GM23338 (cell line): ENCODE data around the gene RAB29. TPM values are rescaled to one million over a fixed set of nuclear protein-coding genes. Genes with fewer than 3 reads are reported as not detected.

Experiments used
- ATAC-seq: fragments of 200-7000 bp; cut with Tn5 transposase; 3 replicates; pipeline ENCODE4 v1.9.1; 2020
- DNase-seq: peaks from one replicate; pipeline ENCODE4 v3.0.0-alpha.2; 2015; ENCODE audit warnings: low spot score
- H2AFZ ChIP-seq: fragments of 200-600 bp; sonication (generic); 2 replicates; pipeline ENCODE4 v1.8.0; 2016; ENCODE audit warnings: antibody characterized with exemption, mild to moderate bottlenecking, moderate library complexity
- H3F3A ChIP-seq: fragments of 200-600 bp; sonication (generic); replicated peaks from 2 replicates; pipeline ENCODE4 v1.8.0; 2017; ENCODE audit warnings: antibody characterized with exemption, mixed run types, low read depth
- H3K27ac ChIP-seq: fragments of 200-600 bp; sonication (generic); 2 replicates; pipeline ENCODE4 v1.6.1; 2016; ENCODE audit warnings: low read depth
- H3K27me3 ChIP-seq: fragments of 200-600 bp; sonication (generic); 2 replicates; pipeline ENCODE4 v1.8.0; 2016; ENCODE audit warnings: mild to moderate bottlenecking, mixed run types, moderate library complexity; ENCODE audit not compliant: insufficient read depth
- H3K36me3 ChIP-seq: fragments of 200-600 bp; sonication (generic); 2 replicates; pipeline ENCODE4 v1.8.0; 2016; ENCODE audit warnings: mild to moderate bottlenecking; ENCODE audit not compliant: insufficient read depth
- H3K4me1 ChIP-seq: fragments of 200-600 bp; sonication (generic); 2 replicates; pipeline ENCODE4 v1.8.0; 2016; ENCODE audit warnings: mild to moderate bottlenecking, moderate library complexity; ENCODE audit not compliant: insufficient read depth
- H3K4me2 ChIP-seq: fragments of 200-600 bp; sonication (generic); 2 replicates; pipeline ENCODE4 v1.7.1; 2017; ENCODE audit warnings: mixed run types
- H3K4me3 ChIP-seq: fragments of 200-600 bp; sonication (generic); 2 replicates; pipeline ENCODE4 v1.6.1; 2016; ENCODE audit warnings: mixed run types
- H3K79me2 ChIP-seq: fragments of 200-600 bp; sonication (generic); replicated peaks from 2 replicates; pipeline ENCODE4 v1.8.0; 2017; ENCODE audit warnings: mild to moderate bottlenecking; ENCODE audit not compliant: insufficient read depth
- H3K9me2 ChIP-seq: fragments of 200-600 bp; sonication (generic); 2 replicates; pipeline ENCODE4 v1.8.0; 2017; ENCODE audit not compliant: insufficient read depth
- H4K20me1 ChIP-seq: fragments of 200-600 bp; sonication (generic); replicated peaks from 2 replicates; pipeline ENCODE4 v1.8.0; 2017; ENCODE audit warnings: mild to moderate bottlenecking; ENCODE audit not compliant: insufficient read depth
- H3K27ac Mint-ChIP-seq: 2 replicates; pipeline ENCODE4 v1.8.0; 2020; ENCODE audit warnings: inconsistent platforms, mild to moderate bottlenecking, moderate library complexity, mixed read lengths
- H3K27me3 Mint-ChIP-seq: 3 replicates; pipeline ENCODE4 v1.8.0; 2022; ENCODE audit warnings: low read depth, mild to moderate bottlenecking, moderate library complexity, mixed read lengths, inconsistent platforms; ENCODE audit not compliant: insufficient read depth, poor library complexity
- H3K36me3 Mint-ChIP-seq: 3 replicates; pipeline ENCODE4 v1.8.0; 2021; ENCODE audit warnings: low read depth, mild to moderate bottlenecking, inconsistent platforms, moderate library complexity, mixed read lengths
- H3K4me1 Mint-ChIP-seq: 3 replicates; pipeline ENCODE4 v1.8.0; 2020; ENCODE audit warnings: mild to moderate bottlenecking, inconsistent platforms, mixed read lengths
- H3K4me3 Mint-ChIP-seq: 3 replicates; pipeline ENCODE4 v1.8.0; 2021; ENCODE audit warnings: moderate library complexity, mild to moderate bottlenecking, inconsistent platforms, mixed read lengths
- H3K9me3 Mint-ChIP-seq: 3 replicates; pipeline ENCODE4 v1.8.0; 2020; ENCODE audit warnings: moderate library complexity, mild to moderate bottlenecking, inconsistent platforms, mixed read lengths
- CREB1 ChIP-seq: fragments of 250-450 bp; sonication (Bioruptor Pico); IDR thresholded peaks from 2 replicates; pipeline ENCODE4 v1.5.0; 2020; ENCODE audit warnings: low read depth, mild to moderate bottlenecking, moderate library complexity
- CTCF ChIP-seq, 2 experiments: fragments of 200-600 bp in 1 of 2; sonication (generic) in 1 of 2; conservative IDR thresholded peaks; 2 replicates each; pipeline versions ENCODE4 v1.5.1 to v1.6.1; 2016 to 2017; ENCODE audit warnings: antibody characterized with exemption in 2 of 2, low read depth in 2 of 2, mild to moderate bottlenecking in 2 of 2, moderate library complexity in 1 of 2
- EZH2 ChIP-seq: fragments of 200-600 bp; sonication (generic); IDR thresholded peaks from one replicate; pipeline ENCODE4 v1.8.0; 2017; ENCODE audit warnings: antibody characterized with exemption, mild to moderate bottlenecking, low read depth; ENCODE audit not compliant: unreplicated experiment
- EZH2phosphoT487 ChIP-seq: fragments of 200-600 bp; sonication (generic); IDR thresholded peaks from one replicate; pipeline ENCODE4 v1.8.1; 2018; ENCODE audit warnings: antibody characterized with exemption; ENCODE audit not compliant: unreplicated experiment
- JUNB ChIP-seq: IDR thresholded peaks from one replicate; pipeline ENCODE4 v1.6.1; 2016; ENCODE audit warnings: antibody characterized with exemption; ENCODE audit not compliant: unreplicated experiment
- NANOG ChIP-seq: IDR thresholded peaks from 2 replicates; pipeline ENCODE4 v1.6.1; 2016; ENCODE audit warnings: antibody characterized with exemption, borderline replicate concordance
- POLR2AphosphoS5 ChIP-seq: IDR thresholded peaks from 2 replicates; pipeline ENCODE4 v1.6.1; 2016; ENCODE audit warnings: antibody characterized with exemption, low read depth
- STAT1 ChIP-seq: IDR thresholded peaks from one replicate; pipeline ENCODE4 v1.6.1; 2016; ENCODE audit warnings: antibody characterized with exemption; ENCODE audit not compliant: unreplicated experiment
- ZNF114 ChIP-seq: fragments of 250-450 bp; sonication (Bioruptor Pico); IDR thresholded peaks from 2 replicates; pipeline ENCODE4 v1.5.0; 2020; ENCODE audit warnings: mild to moderate bottlenecking, moderate library complexity
- ZNF331 ChIP-seq: fragments of 250-450 bp; sonication (Bioruptor Pico); IDR thresholded peaks from 2 replicates; pipeline ENCODE4 v1.5.0; 2020; ENCODE audit warnings: low read depth, mild to moderate bottlenecking, moderate library complexity
- ZNF462 ChIP-seq: fragments of 250-450 bp; sonication (Bioruptor Pico); IDR thresholded peaks from 2 replicates; pipeline ENCODE4 v1.5.0; 2020; ENCODE audit warnings: mild to moderate bottlenecking, moderate library complexity
- polyA plus RNA-seq: library from polyadenylated mRNA; unstranded; fragments of >200 nt; fragmentation: Nextera tagmentation; extraction: Ambion mirVana; gene quantifications from 2 replicates; pipeline ENCODE4 v1.2.1, GENCODE V29; 2016
- total RNA-seq: library from RNA; depleted of rRNA; stranded (reverse); fragments of >200 nt; shearing (Covaris generic); gene quantifications from 2 replicates; pipeline ENCODE4 v1.2.3, GENCODE V29; 2014
- TF ChIP-seq, protein P1 (sequence below): IDR thresholded peaks from 2 replicates; pipeline ENCODE4 v1.6.1; 2016; ENCODE audit warnings: antibody characterized with exemption
- TF ChIP-seq, protein P2 (sequence below): IDR thresholded peaks from one replicate; pipeline ENCODE4 v1.6.1; 2018; ENCODE audit warnings: antibody characterized with exemption; ENCODE audit not compliant: unreplicated experiment

RAB29 gene
- total and polyA plus RNA-seq, 2 experiments from 2014 or later = 7.1 to 9.1 TPM

DNA sequence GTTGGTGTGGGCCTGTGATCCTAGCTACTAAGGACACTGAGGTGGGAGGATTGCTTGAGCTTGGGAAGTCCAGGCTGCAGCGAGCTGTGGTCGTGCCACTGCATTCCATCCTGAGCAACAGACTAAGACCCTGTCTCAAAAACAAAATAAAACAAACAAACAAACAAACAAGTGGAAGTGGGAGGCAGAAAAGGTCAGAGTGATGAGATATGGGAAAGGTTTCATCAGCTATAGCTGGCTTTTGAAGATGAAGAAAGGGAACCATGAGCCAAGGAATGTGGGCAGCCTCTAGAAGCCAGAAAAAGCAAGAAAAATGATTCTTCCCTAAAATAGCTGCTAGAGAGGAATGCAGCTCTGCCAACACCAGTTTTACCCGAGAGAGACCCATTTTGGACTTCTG lies 14.7 kb downstream of the RAB29 start:
- Histone ChIP-seq H3K27me3 (no peaks in the 10 kb centered on the region), H3K4me3 (no peak overlapping the region), H3K9me2 (no peaks in the 10 kb centered on the region), H3K27ac (no peak overlapping the region), H4K20me1 (no peaks in the 10 kb centered on the region), H3K79me2 (no peaks in the 10 kb centered on the region), H3F3A (no peaks in the 10 kb centered on the region), H3K4me2 (no peak overlapping the region), H2AFZ (no peak overlapping the region), H3K4me1 (no peaks in the 10 kb centered on the region), H3K36me3 (no peaks in the 10 kb centered on the region)
- Mint-ChIP-seq H3K27me3 (peaks cover 5% of the 10 kb centered on the region), H3K4me1 (no peaks in the 10 kb centered on the region), H3K9me3 (no peaks in the 10 kb centered on the region), H3K4me3 (no peak overlapping the region), H3K36me3 (no peaks in the 10 kb centered on the region), H3K27ac (no peak overlapping the region)
- DNase-seq (no peak), ATAC-seq (no peak)
- TF ChIP-seq, protein P1, sequence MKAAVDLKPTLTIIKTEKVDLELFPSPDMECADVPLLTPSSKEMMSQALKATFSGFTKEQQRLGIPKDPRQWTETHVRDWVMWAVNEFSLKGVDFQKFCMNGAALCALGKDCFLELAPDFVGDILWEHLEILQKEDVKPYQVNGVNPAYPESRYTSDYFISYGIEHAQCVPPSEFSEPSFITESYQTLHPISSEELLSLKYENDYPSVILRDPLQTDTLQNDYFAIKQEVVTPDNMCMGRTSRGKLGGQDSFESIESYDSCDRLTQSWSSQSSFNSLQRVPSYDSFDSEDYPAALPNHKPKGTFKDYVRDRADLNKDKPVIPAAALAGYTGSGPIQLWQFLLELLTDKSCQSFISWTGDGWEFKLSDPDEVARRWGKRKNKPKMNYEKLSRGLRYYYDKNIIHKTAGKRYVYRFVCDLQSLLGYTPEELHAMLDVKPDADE = no peak
- no peak for TF ChIP-seq ZNF331 (CRISPR knock-in tag)
- no peak for TF ChIP-seq POLR2AphosphoS5
- TF ChIP-seq EZH2 = no peak
- no peak for TF ChIP-seq STAT1
- TF ChIP-seq CREB1 (CRISPR knock-in tag) = no peak
- TF ChIP-seq ZNF114 (CRISPR knock-in tag) = no peak
- no peak for TF ChIP-seq EZH2phosphoT487
- no peak for TF ChIP-seq CTCF (conservative IDR thresholded peaks at IDR 0.05; ENCODE audit: low read depth in 2 of 2)
- TF ChIP-seq JUNB = no peak
- TF ChIP-seq, protein P2, sequence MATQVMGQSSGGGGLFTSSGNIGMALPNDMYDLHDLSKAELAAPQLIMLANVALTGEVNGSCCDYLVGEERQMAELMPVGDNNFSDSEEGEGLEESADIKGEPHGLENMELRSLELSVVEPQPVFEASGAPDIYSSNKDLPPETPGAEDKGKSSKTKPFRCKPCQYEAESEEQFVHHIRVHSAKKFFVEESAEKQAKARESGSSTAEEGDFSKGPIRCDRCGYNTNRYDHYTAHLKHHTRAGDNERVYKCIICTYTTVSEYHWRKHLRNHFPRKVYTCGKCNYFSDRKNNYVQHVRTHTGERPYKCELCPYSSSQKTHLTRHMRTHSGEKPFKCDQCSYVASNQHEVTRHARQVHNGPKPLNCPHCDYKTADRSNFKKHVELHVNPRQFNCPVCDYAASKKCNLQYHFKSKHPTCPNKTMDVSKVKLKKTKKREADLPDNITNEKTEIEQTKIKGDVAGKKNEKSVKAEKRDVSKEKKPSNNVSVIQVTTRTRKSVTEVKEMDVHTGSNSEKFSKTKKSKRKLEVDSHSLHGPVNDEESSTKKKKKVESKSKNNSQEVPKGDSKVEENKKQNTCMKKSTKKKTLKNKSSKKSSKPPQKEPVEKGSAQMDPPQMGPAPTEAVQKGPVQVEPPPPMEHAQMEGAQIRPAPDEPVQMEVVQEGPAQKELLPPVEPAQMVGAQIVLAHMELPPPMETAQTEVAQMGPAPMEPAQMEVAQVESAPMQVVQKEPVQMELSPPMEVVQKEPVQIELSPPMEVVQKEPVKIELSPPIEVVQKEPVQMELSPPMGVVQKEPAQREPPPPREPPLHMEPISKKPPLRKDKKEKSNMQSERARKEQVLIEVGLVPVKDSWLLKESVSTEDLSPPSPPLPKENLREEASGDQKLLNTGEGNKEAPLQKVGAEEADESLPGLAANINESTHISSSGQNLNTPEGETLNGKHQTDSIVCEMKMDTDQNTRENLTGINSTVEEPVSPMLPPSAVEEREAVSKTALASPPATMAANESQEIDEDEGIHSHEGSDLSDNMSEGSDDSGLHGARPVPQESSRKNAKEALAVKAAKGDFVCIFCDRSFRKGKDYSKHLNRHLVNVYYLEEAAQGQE = no peak
- TF ChIP-seq ZNF462 (CRISPR knock-in tag) = no peak
- TF ChIP-seq NANOG = no peak
